T follicular helper cell (primary cell): ENCODE results near the gene PLAC9.
"Not testable (repeated sequence)": the region's sequence is repeated elsewhere in the genome, so short reads cannot be mapped to it uniquely, and the experiment has no call there.

Experiments used
- DNase-seq: peaks from one replicate; pipeline ENCODE4 v3.0.0-alpha.2; 2020; ENCODE audit warnings: low read depth

Gene PLAC9

GRCh38 chr10:80139265-80139664 is 6.7 kb downstream of the PLAC9 start:
- DNase-seq = no peak

GRCh38 chr10:80140251-80140650 is 7.7 kb downstream of the PLAC9 start:
- no peak for DNase-seq

- DNase-seq = no peak
These were observed 9.3 kb downstream of the PLAC9 start for GRCh38 chr10:80141696-80142460.

- peak; percentile 3 for DNase-seq
These were observed 11.7 kb downstream of the PLAC9 start for GRCh38 chr10:80144067-80144695.

- DNase-seq = no peak
These were observed 12.2 kb downstream of the PLAC9 start for GRCh38 chr10:80144696-80145131.

GRCh38 chr10:80145406-80146308 is 13.1 kb downstream of the PLAC9 start:
- not testable (repeated sequence) for DNase-seq

- no peak for DNase-seq
These were observed 14.4 kb downstream of the PLAC9 start for GRCh38 chr10:80146918-80147317.

- DNase-seq = no peak
These were observed 15.8 kb downstream of the PLAC9 start for GRCh38 chr10:80148166-80148805.

- no peak for DNase-seq
These were observed 16.6 kb downstream of the PLAC9 start for GRCh38 chr10:80149123-80149522.

GRCh38 chr10:80150172-80150571 is 17.6 kb downstream of the PLAC9 start:
- no peak for DNase-seq

GRCh38 chr10:80152820-80153219 is 20.3 kb downstream of the PLAC9 start:
- no peak for DNase-seq

GRCh38 chr10:80153460-80153859 is 20.9 kb downstream of the PLAC9 start:
- DNase-seq = no peak

GRCh38 chr10:80154626-80154977 is 22.1 kb downstream of the PLAC9 start:
- DNase-seq = no peak

GRCh38 chr10:80154978-80155695 is 22.6 kb downstream of the PLAC9 start:
- no peak for DNase-seq

- no peak for DNase-seq
These were observed 23.2 kb downstream of the PLAC9 start for GRCh38 chr10:80155696-80156215.

GRCh38 chr10:80156216-80156615 is 23.7 kb downstream of the PLAC9 start:
- DNase-seq = no peak

- DNase-seq = no peak
These were observed 25.0 kb downstream of the PLAC9 start for GRCh38 chr10:80157561-80157960.

- DNase-seq = no peak
These were observed 25.6 kb downstream of the PLAC9 start for GRCh38 chr10:80158126-80158525.

- DNase-seq = no peak
These were observed 26.1 kb downstream of the PLAC9 start for GRCh38 chr10:80158598-80159127.

- no peak for DNase-seq
These were observed 26.8 kb downstream of the PLAC9 start for GRCh38 chr10:80159166-80159873.
